ENCODE measurements around the gene LRCH1. TPM values are rescaled to one million over a fixed set of nuclear protein-coding genes. Genes with fewer than 3 reads are reported as not detected.

The LRCH1 gene
- total and polyA plus RNA-seq, 2 of the 13 experiments (the other 11 are each of a cell fraction or from before 2014, with no cell fraction given), result 4.1 to 12.6 TPM

GRCh38 chr13:46642254-46642653 lies 89.3 kb downstream of the LRCH1 start:
- Histone ChIP-seq H3K27ac (ENCODE audit: extremely low read length, insufficient read depth, low read length) (no peak overlapping the region), H3K4me3 (replicated peaks in 1 of 3; ENCODE audit: insufficient read depth in 1 of 3, low read depth in 2 of 3, low read length in 3 of 3) (no peak overlapping the region), H3K4me2 (ENCODE audit: low read depth, low read length) (no peak overlapping the region), H3K27me3 (ENCODE audit: control insufficient read depth in 1 of 2, insufficient read depth in 2 of 2, low read length in 2 of 2) (no peaks in the 10 kb centered on the region), H3K36me3 (replicated peaks in 1 of 2; ENCODE audit: control insufficient read depth in 1 of 2, insufficient read depth in 2 of 2, low read length in 2 of 2) (no peaks in the 10 kb centered on the region), H3K9me3 (ENCODE audit: low read length) (no peaks in the 10 kb centered on the region), H2AFZ (ENCODE audit: low read length) (no peak overlapping the region), H3K9ac (ENCODE audit: insufficient read depth, low read depth, low read length) (no peak overlapping the region), H4K20me1 (ENCODE audit: insufficient read depth, low read length) (no peaks in the 10 kb centered on the region), H3K79me2 (ENCODE audit: insufficient read depth, low read length) (peaks cover 50% of the 10 kb centered on the region), H3K4me1 (ENCODE audit: insufficient read depth, low read length) (peaks cover 47% of the 10 kb centered on the region)
- intact Hi-C loops (cut with micrococcal nuclease; ENCODE audit: unreplicated experiment), result no loop called here
- 92% methylated on average over 4 of the region's 4 CpGs for WGBS (ENCODE audit: low lambda C conversion rate)
- no peak for FAIRE-seq
- CTCF ChIA-PET (ENCODE audit: low intra/inter-chr PET ratio, low total read pairs), result no interaction called here
- BruUV-seq (replicated peaks), result no TSS peak
- DNase-seq (ENCODE audit: low spot score), result no peak
- POLR2A ChIA-PET, result no interaction called here
- ATAC-seq, result no peak
- in situ Hi-C loops (cut with HindIII; ENCODE audit: extremely low pct_ligation_motif_present, low pct_unique_long_range_greater_than_20kb), result no loop called here
- TF ChIP-seq, protein P1, sequence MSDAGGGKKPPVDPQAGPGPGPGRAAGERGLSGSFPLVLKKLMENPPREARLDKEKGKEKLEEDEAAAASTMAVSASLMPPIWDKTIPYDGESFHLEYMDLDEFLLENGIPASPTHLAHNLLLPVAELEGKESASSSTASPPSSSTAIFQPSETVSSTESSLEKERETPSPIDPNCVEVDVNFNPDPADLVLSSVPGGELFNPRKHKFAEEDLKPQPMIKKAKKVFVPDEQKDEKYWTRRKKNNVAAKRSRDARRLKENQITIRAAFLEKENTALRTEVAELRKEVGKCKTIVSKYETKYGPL (CRISPR knock-in tag; IDR thresholded peaks at IDR 0.05), result no peak
- TF ChIP-seq KLF11 (CRISPR knock-in tag; IDR thresholded peaks at IDR 0.05), result no peak
- TF ChIP-seq, protein P2, sequence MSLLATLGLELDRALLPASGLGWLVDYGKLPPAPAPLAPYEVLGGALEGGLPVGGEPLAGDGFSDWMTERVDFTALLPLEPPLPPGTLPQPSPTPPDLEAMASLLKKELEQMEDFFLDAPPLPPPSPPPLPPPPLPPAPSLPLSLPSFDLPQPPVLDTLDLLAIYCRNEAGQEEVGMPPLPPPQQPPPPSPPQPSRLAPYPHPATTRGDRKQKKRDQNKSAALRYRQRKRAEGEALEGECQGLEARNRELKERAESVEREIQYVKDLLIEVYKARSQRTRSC (CRISPR knock-in tag; IDR thresholded peaks at IDR 0.05; ENCODE audit: low read depth), result no peak
- no peak for TF ChIP-seq ESRRA (CRISPR knock-in tag; IDR thresholded peaks at IDR 0.05; ENCODE audit: low read depth)
- TF ChIP-seq CEBPZ (IDR thresholded peaks at IDR 0.05; ENCODE audit: low read length), result no peak
- no peak for TF ChIP-seq HNRNPK (IDR thresholded peaks at IDR 0.05; ENCODE audit: low read depth, low read length, poor library complexity, severe bottlenecking)
- no peak for TF ChIP-seq SP1 (IDR thresholded peaks at IDR 0.05)
- TF ChIP-seq SP1 (CRISPR knock-in tag; IDR thresholded peaks at IDR 0.05), result no peak
- TF ChIP-seq IRX3 (CRISPR knock-in tag; IDR thresholded peaks at IDR 0.05; ENCODE audit: borderline replicate concordance, low read depth), result no peak
- TF ChIP-seq FIP1L1 (IDR thresholded peaks at IDR 0.05; ENCODE audit: borderline replicate concordance, insufficient read depth, low read depth, low read length), result no peak
- no peak for TF ChIP-seq XRCC5 (optimal IDR thresholded peaks at IDR 0.05; ENCODE audit: low read length)
- TF ChIP-seq, protein P3, sequence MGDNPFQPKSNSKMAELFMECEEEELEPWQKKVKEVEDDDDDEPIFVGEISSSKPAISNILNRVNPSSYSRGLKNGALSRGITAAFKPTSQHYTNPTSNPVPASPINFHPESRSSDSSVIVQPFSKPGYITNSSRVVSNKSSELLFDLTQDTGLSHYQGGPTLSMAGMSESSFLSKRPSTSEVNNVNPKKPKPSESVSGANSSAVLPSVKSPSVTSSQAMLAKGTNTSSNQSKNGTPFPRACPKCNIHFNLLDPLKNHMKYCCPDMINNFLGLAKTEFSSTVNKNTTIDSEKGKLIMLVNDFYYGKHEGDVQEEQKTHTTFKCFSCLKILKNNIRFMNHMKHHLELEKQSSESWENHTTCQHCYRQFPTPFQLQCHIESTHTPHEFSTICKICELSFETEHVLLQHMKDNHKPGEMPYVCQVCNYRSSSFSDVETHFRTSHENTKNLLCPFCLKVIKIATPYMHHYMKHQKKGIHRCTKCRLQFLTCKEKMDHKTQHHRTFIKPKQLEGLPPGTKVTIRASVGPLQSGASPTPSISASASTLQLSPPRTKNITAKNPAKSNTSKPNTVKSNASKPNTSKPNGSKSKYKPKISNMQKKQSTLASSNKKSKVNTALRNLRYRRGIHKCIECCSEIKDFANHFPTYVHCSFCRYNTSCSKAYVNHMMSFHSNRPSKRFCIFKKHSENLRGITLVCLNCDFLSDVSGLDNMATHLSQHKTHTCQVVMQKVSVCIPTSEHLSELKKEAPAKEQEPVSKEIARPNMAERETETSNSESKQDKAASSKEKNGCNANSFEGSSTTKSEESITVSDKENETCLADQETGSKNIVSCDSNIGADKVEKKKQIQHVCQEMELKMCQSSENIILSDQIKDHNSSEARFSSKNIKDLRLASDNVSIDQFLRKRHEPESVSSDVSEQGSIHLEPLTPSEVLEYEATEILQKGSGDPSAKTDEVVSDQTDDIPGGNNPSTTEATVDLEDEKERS (CRISPR knock-in tag; IDR thresholded peaks at IDR 0.05), result no peak
- TF ChIP-seq BCL6 (CRISPR knock-in tag; IDR thresholded peaks at IDR 0.05), result no peak
- TF ChIP-seq, protein P4, sequence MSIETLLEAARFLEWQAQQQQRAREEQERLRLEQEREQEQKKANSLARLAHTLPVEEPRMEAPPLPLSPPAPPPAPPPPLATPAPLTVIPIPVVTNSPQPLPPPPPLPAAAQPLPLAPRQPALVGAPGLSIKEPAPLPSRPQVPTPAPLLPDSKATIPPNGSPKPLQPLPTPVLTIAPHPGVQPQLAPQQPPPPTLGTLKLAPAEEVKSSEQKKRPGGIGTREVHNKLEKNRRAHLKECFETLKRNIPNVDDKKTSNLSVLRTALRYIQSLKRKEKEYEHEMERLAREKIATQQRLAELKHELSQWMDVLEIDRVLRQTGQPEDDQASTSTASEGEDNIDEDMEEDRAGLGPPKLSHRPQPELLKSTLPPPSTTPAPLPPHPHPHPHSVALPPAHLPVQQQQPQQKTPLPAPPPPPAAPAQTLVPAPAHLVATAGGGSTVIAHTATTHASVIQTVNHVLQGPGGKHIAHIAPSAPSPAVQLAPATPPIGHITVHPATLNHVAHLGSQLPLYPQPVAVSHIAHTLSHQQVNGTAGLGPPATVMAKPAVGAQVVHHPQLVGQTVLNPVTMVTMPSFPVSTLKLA (IDR thresholded peaks at IDR 0.05), result no peak

Measured in HepG2 (cell line).